NOMO-1 treated with dmso at 0.1 percent for 144 hours (cell line): ENCODE data around the gene SLC29A1.

Experiments
- DNase-seq: peaks from one replicate; lab custom pipeline; 2025; ENCODE audit not compliant: unreplicated experiment; lab: John Stamatoyannopoulos, UW

Gene SLC29A1

GRCh38 chr6:44265007-44265721 is 41.8 kb downstream of the SLC29A1 start, which contains the start of gene NFKBIE:
Gene NFKBIE, minus strand, starts transcription at chr6:44265551. Its CDS starts 205 bp downstream, at chr6:44265346.
- peak; percentile 44 for DNase-seq

GRCh38 chr6:44265722-44266233 is 42.4 kb downstream of the SLC29A1 start:
- DNase-seq: no peak

GRCh38 chr6:44266347-44266746 is 43.0 kb downstream of the SLC29A1 start:
- no peak for DNase-seq

GRCh38 chr6:44267252-44267651 is 43.9 kb downstream of the SLC29A1 start:
- no peak for DNase-seq

- DNase-seq: no peak
Observed at GRCh38 chr6:44268095-44268628, 44.8 kb downstream of the SLC29A1 start.

- no peak for DNase-seq
Observed at GRCh38 chr6:44269178-44269920, 46.0 kb downstream of the SLC29A1 start.

- DNase-seq: no peak
Observed at GRCh38 chr6:44269921-44270525, 46.6 kb downstream of the SLC29A1 start, which contains the start of gene TMEM151B. Gene TMEM151B, plus strand, starts transcription at chr6:44270450. Its CDS starts 293 bp downstream, at chr6:44270743.

- no peak for DNase-seq
Observed at GRCh38 chr6:44270526-44271405, 47.4 kb downstream of the SLC29A1 start.

GRCh38 chr6:44271406-44271723 is 48.0 kb downstream of the SLC29A1 start:
- no peak for DNase-seq

- no peak for DNase-seq
Observed at GRCh38 chr6:44271914-44272313, 48.5 kb downstream of the SLC29A1 start.

- no peak for DNase-seq
Observed at GRCh38 chr6:44272529-44272928, 49.1 kb downstream of the SLC29A1 start.

- no peak for DNase-seq
Observed at GRCh38 chr6:44272999-44273566, 49.7 kb downstream of the SLC29A1 start.

- DNase-seq: no peak
Observed at GRCh38 chr6:44273617-44274016, 50.2 kb downstream of the SLC29A1 start.

- DNase-seq: no peak
Observed at GRCh38 chr6:44275271-44275748, 51.9 kb downstream of the SLC29A1 start.

GRCh38 chr6:44275749-44276648 is 52.6 kb downstream of the SLC29A1 start:
- DNase-seq: no peak

GRCh38 chr6:44276667-44277640 is 53.6 kb downstream of the SLC29A1 start:
- no peak for DNase-seq

GRCh38 chr6:44277763-44278162 is 54.4 kb downstream of the SLC29A1 start:
- DNase-seq: no peak

GRCh38 chr6:44278315-44278714 is 54.9 kb downstream of the SLC29A1 start:
- no peak for DNase-seq
